H9 (cell line): Measurements from ENCODE around the gene MEG3. TPM values are rescaled to one million over a fixed set of nuclear protein-coding genes. Genes with fewer than 3 reads are reported as not detected.

Source experiments
- DNase-seq: peaks from one replicate; pipeline ENCODE4 v3.0.0-alpha.2; 2017
- H2AFZ ChIP-seq: one replicate; pipeline ENCODE4 v1.6.1; 2013; ENCODE audit warnings: mild to moderate bottlenecking, low read length, control low read depth, moderate library complexity
- H2AK5ac ChIP-seq: 2 replicates; pipeline ENCODE4 v1.6.1; 2013; ENCODE audit warnings: low read length, control low read depth, mixed read lengths; ENCODE audit not compliant: insufficient read length
- H2BK120ac ChIP-seq: one replicate; pipeline ENCODE4 v1.6.1; 2013; ENCODE audit warnings: low read depth, mild to moderate bottlenecking, low read length, control low read depth, inconsistent platforms; ENCODE audit not compliant: poor library complexity, severe bottlenecking
- H2BK12ac ChIP-seq: 2 replicates; pipeline ENCODE4 v1.6.1; 2013; ENCODE audit warnings: low read length, control low read depth, mixed read lengths, low read depth; ENCODE audit not compliant: insufficient read length
- H2BK15ac ChIP-seq: 2 replicates; pipeline ENCODE4 v1.6.1; 2013; ENCODE audit warnings: low read depth, low read length, control low read depth
- H2BK20ac ChIP-seq: one replicate; pipeline ENCODE4 v1.6.1; 2013; ENCODE audit warnings: low read depth, mild to moderate bottlenecking, low read length, control low read depth, inconsistent platforms; ENCODE audit not compliant: poor library complexity, severe bottlenecking
- H2BK5ac ChIP-seq: 2 replicates; pipeline ENCODE4 v1.6.1; 2013; ENCODE audit warnings: low read length, control low read depth, mixed read lengths; ENCODE audit not compliant: insufficient read length
- H3K14ac ChIP-seq: 2 replicates; pipeline ENCODE4 v1.6.1; 2013; ENCODE audit warnings: low read length, control low read depth; ENCODE audit not compliant: insufficient read depth
- H3K18ac ChIP-seq: 2 replicates; pipeline ENCODE4 v1.6.1; 2013; ENCODE audit warnings: low read depth, mild to moderate bottlenecking, mixed read lengths, low read length, control low read depth; ENCODE audit not compliant: insufficient read length
- H3K23ac ChIP-seq: 2 replicates; pipeline ENCODE4 v1.6.1; 2013; ENCODE audit warnings: low read length, control low read depth, mixed read lengths, low read depth; ENCODE audit not compliant: insufficient read length
- H3K23me2 ChIP-seq: 2 replicates; pipeline ENCODE4 v1.6.1; 2013; ENCODE audit warnings: low read depth, mild to moderate bottlenecking, mixed read lengths, low read length, control low read depth; ENCODE audit not compliant: insufficient read length, poor library complexity, severe bottlenecking
- H3K27ac ChIP-seq: 2 replicates; pipeline ENCODE4 v1.5.1; 2013; ENCODE audit warnings: low read length, control low read depth, mixed read lengths, low read depth; ENCODE audit not compliant: insufficient read length
- H3K27me3 ChIP-seq: 2 replicates; pipeline ENCODE4 v1.6.1; 2013; ENCODE audit warnings: low read length, control low read depth, inconsistent platforms; ENCODE audit not compliant: insufficient read depth
- H3K4ac ChIP-seq: 2 replicates; pipeline ENCODE4 v1.6.1; 2013; ENCODE audit warnings: low read depth, mild to moderate bottlenecking, control low read depth, inconsistent platforms, low read length, moderate library complexity
- H3K4me1 ChIP-seq: 2 replicates; pipeline ENCODE4 v1.6.1; 2013; ENCODE audit warnings: low read length, control low read depth, inconsistent platforms; ENCODE audit not compliant: insufficient read depth
- H3K4me2 ChIP-seq: 2 replicates; pipeline ENCODE4 v1.6.1; 2013; ENCODE audit warnings: low read length, control low read depth, mixed read lengths; ENCODE audit not compliant: insufficient read length, insufficient read depth
- H3K56ac ChIP-seq: 2 replicates; pipeline ENCODE4 v1.6.1; 2013; ENCODE audit warnings: low read depth, mild to moderate bottlenecking, mixed read lengths, low read length, control low read depth; ENCODE audit not compliant: insufficient read length
- H3K79me1 ChIP-seq: 2 replicates; pipeline ENCODE4 v1.6.1; 2013; ENCODE audit warnings: low read depth, mild to moderate bottlenecking, moderate library complexity, low read length, control low read depth, inconsistent platforms; ENCODE audit not compliant: insufficient read depth, poor library complexity, severe bottlenecking
- H3K79me2 ChIP-seq: 2 replicates; pipeline ENCODE4 v1.6.1; 2013; ENCODE audit warnings: low read length, control low read depth, inconsistent platforms; ENCODE audit not compliant: insufficient read depth
- H3K9ac ChIP-seq: 2 replicates; pipeline ENCODE4 v1.6.1; 2013; ENCODE audit warnings: low read length, control low read depth, mixed read lengths; ENCODE audit not compliant: insufficient read length; ENCODE audit errors: extremely low read depth
- H3K9me3 ChIP-seq: one replicate; pipeline ENCODE4 v1.6.1; 2013; ENCODE audit warnings: low read depth, low read length, inconsistent platforms; ENCODE audit not compliant: control insufficient read depth
- H3T11ph ChIP-seq: one replicate; pipeline ENCODE4 v1.6.1; 2013; ENCODE audit warnings: mild to moderate bottlenecking, low read length, control low read depth, inconsistent platforms
- H4K20me1 ChIP-seq: one replicate; pipeline ENCODE4 v1.6.1; 2013; ENCODE audit not compliant: control insufficient read depth, insufficient read length, insufficient read depth
- H4K5ac ChIP-seq: 2 replicates; pipeline ENCODE4 v1.6.1; 2013; ENCODE audit warnings: low read depth, mild to moderate bottlenecking, mixed read lengths, low read length, control low read depth; ENCODE audit not compliant: insufficient read length
- H4K8ac ChIP-seq: replicated peaks from 2 replicates; pipeline ENCODE4 v1.6.1; 2013; ENCODE audit warnings: low read length, control low read depth, mixed read lengths, low read depth; ENCODE audit not compliant: insufficient read length
- H4K91ac ChIP-seq: 2 replicates; pipeline ENCODE4 v1.6.1; 2013; ENCODE audit warnings: low read depth, mild to moderate bottlenecking, moderate library complexity, mixed read lengths, low read length, control low read depth; ENCODE audit not compliant: insufficient read length
- H3K27ac Mint-ChIP-seq, 3 experiments: 2 replicates in 2 of 3; 3 replicates in 1 of 3; pipeline ENCODE4 v1.8.0; 2020 to 2021; ENCODE audit warnings: mixed read lengths in 3 of 3, mild to moderate bottlenecking in 1 of 3, moderate library complexity in 1 of 3
- H3K27me3 Mint-ChIP-seq: 2 replicates; pipeline ENCODE4 v1.8.0; 2021; ENCODE audit warnings: low read depth, mild to moderate bottlenecking, moderate library complexity, mixed read lengths
- H3K36me3 Mint-ChIP-seq, 3 experiments: 2 replicates in 2 of 3; 3 replicates in 1 of 3; pipeline ENCODE4 v1.8.0; 2020 to 2021; ENCODE audit warnings: low read depth in 3 of 3, mixed read lengths in 3 of 3; ENCODE audit not compliant: insufficient read depth in 1 of 3
- H3K4me1 Mint-ChIP-seq, 2 experiments: 2 replicates each; pipeline ENCODE4 v1.8.0; 2020; ENCODE audit warnings: mixed read lengths in 2 of 2
- H3K4me3 Mint-ChIP-seq, 2 experiments: 2 replicates in 1 of 2; 3 replicates in 1 of 2; pipeline ENCODE4 v1.8.0; 2020 to 2021; ENCODE audit warnings: mild to moderate bottlenecking in 2 of 2, mixed read lengths in 2 of 2, moderate library complexity in 1 of 2
- H3K9me3 Mint-ChIP-seq, 2 experiments: 2 replicates in 1 of 2; 3 replicates in 1 of 2; pipeline ENCODE4 v1.8.0; 2020; ENCODE audit warnings: mild to moderate bottlenecking in 2 of 2, mixed read lengths in 2 of 2, moderate library complexity in 1 of 2
- CTCF ChIP-seq: fragments of 200-600 bp; sonication (generic); conservative IDR thresholded peaks from 3 replicates; pipeline ENCODE4 v1.8.0; 2021; ENCODE audit warnings: antibody characterized with exemption, mild to moderate bottlenecking
- WGBS: extraction: QIAGEN DNeasy Blood & Tissue Kit; methylation state at CpG from one replicate; pipeline ENCODE4 v1.1.7; 2013; ENCODE audit warnings: missing lambda C conversion rate, low lambda C conversion rate, mixed read lengths; ENCODE audit not compliant: insufficient read length; ENCODE audit errors: extremely low coverage; 5-methylcytosine and 5-hydroxymethylcytosine counted together
- total RNA-seq: library from RNA; stranded (reverse); gene quantifications from 2 replicates; pipeline ENCODE4 v1.2.1, GENCODE V29; 2021

MEG3 gene
- total RNA-seq, 1 experiment from 2014 or later = 0.52 TPM

- H3T11ph ChIP-seq = no peak overlapping the region
- H2AFZ ChIP-seq = no peak overlapping the region
- DNase-seq = no peak
- H3K4me1 ChIP-seq = no peaks in the 10 kb centered on the region
- no peak overlapping the region for H3K4ac ChIP-seq
- H3K27ac ChIP-seq = no peak overlapping the region
- no peak overlapping the region for H2BK120ac ChIP-seq
- H4K20me1 ChIP-seq = no peaks in the 10 kb centered on the region
- no peak overlapping the region for H3K23ac ChIP-seq
- WGBS = no CpG with 5 or more reads among the region's 7 CpGs
- H3K4me2 ChIP-seq = no peak overlapping the region
- no peaks in the 10 kb centered on the region for H3K79me2 ChIP-seq
- no peak overlapping the region for H3K4me3 Mint-ChIP-seq
- no peak overlapping the region for H3K14ac ChIP-seq
- no peaks in the 10 kb centered on the region for H3K23me2 ChIP-seq
- H3K36me3 Mint-ChIP-seq = peaks cover 2 to 19% (median 13%) of the 10 kb centered on the region in 3 experiments; a peak in 6 of 7 replicates
- no peak overlapping the region for H3K27ac Mint-ChIP-seq
- no peak overlapping the region for H4K5ac ChIP-seq
- H3K9me3 Mint-ChIP-seq = peaks cover 16 to 17% of the 10 kb centered on the region in 2 experiments
- H3K9me3 ChIP-seq = no peaks in the 10 kb centered on the region
- H2BK5ac ChIP-seq = no peak overlapping the region
- H2BK20ac ChIP-seq = no peak overlapping the region
- no peak for TF ChIP-seq CTCF
- no peak overlapping the region for H4K8ac ChIP-seq
- no peak overlapping the region for H4K91ac ChIP-seq
- peaks cover 15% of the 10 kb centered on the region for H3K27me3 Mint-ChIP-seq
- peaks cover 8 to 17% of the 10 kb centered on the region in 2 experiments for H3K4me1 Mint-ChIP-seq
- H3K9ac ChIP-seq = no peak overlapping the region
- no peak overlapping the region for H3K18ac ChIP-seq
- H2BK12ac ChIP-seq = no peak overlapping the region
- no peak overlapping the region for H2AK5ac ChIP-seq
- no peak overlapping the region for H2BK15ac ChIP-seq
- no peak overlapping the region for H3K56ac ChIP-seq
- H3K27me3 ChIP-seq = no peaks in the 10 kb centered on the region
- H3K79me1 ChIP-seq = no peaks in the 10 kb centered on the region
Observed at GRCh38 chr14:100822013-100822412, 3.9 kb upstream of the MEG3 start.
